GM10266 (cell line): ENCODE measurements around the gene POU3F3.

ENCODE experiments used
- DNase-seq: peaks from one replicate; pipeline ENCODE4 v3.0.0; 2012; ENCODE audit errors: extremely low spot score
- CTCF ChIP-seq: IDR thresholded peaks from 2 replicates; pipeline ENCODE4 v1.5.1; 2012; ENCODE audit warnings: mild to moderate bottlenecking, low read depth; ENCODE audit not compliant: control insufficient read depth, insufficient read depth; ENCODE audit errors: missing control alignments

The POU3F3 gene

GRCh38 chr2:104873689-104874054 lies 19.8 kb downstream of the POU3F3 start:
- DNase-seq: no peak
- TF ChIP-seq CTCF: no peak

GRCh38 chr2:104874230-104874629 lies 20.3 kb downstream of the POU3F3 start:
- DNase-seq: no peak
- TF ChIP-seq CTCF: no peak

- TF ChIP-seq CTCF: no peak
- no peak for DNase-seq
Measured at GRCh38 chr2:104875262-104875661, 21.3 kb downstream of the POU3F3 start.

- no peak for TF ChIP-seq CTCF
- DNase-seq: no peak
Measured at GRCh38 chr2:104876606-104877570, 23.0 kb downstream of the POU3F3 start.

- no peak for DNase-seq
- no peak for TF ChIP-seq CTCF
Measured at GRCh38 chr2:104878863-104879512, 25.1 kb downstream of the POU3F3 start.

GRCh38 chr2:104880076-104880475 lies 26.2 kb downstream of the POU3F3 start:
- TF ChIP-seq CTCF: no peak
- no peak for DNase-seq

GRCh38 chr2:104883357-104883756 lies 29.4 kb downstream of the POU3F3 start:
- TF ChIP-seq CTCF: no peak

More at GRCh38 chr2:104883357-104883756, 29.4 kb downstream of the POU3F3 start:
- DNase-seq: no peak
